Smooth muscle cell (in vitro differentiated cells): ENCODE data around the gene ISM2. TPM values are rescaled to one million over a fixed set of nuclear protein-coding genes. Genes with fewer than 3 reads are reported as not detected.

Source experiments
- DNase-seq: peaks from one replicate; lab custom pipeline; 2025; ENCODE audit not compliant: unreplicated experiment; lab: John Stamatoyannopoulos, UW
- H2AFZ ChIP-seq: fragments of 200-600 bp; sonication (generic); 2 replicates; pipeline ENCODE4 v1.6.0; 2016; ENCODE audit warnings: antibody characterized with exemption, low read depth, mild to moderate bottlenecking
- H3F3A ChIP-seq: fragments of 200-600 bp; sonication (generic); 2 replicates; pipeline ENCODE4 v1.6.0; 2017; ENCODE audit warnings: antibody characterized with exemption, low read depth
- H3K27ac ChIP-seq: fragments of 200-600 bp; sonication (generic); 2 replicates; pipeline ENCODE4 v1.5.1; 2016; ENCODE audit warnings: low read depth, mild to moderate bottlenecking
- H3K27me3 ChIP-seq: fragments of 200-600 bp; sonication (generic); 2 replicates; pipeline ENCODE4 v1.6.1; 2016; ENCODE audit warnings: low read depth, mild to moderate bottlenecking
- H3K36me3 ChIP-seq: fragments of 200-600 bp; sonication (generic); 2 replicates; pipeline ENCODE4 v1.5.1; 2016; ENCODE audit warnings: low read depth
- H3K4me1 ChIP-seq: fragments of 200-600 bp; sonication (generic); 2 replicates; pipeline ENCODE4 v1.5.1; 2016; ENCODE audit warnings: low read depth
- H3K4me2 ChIP-seq: fragments of 200-600 bp; sonication (generic); 2 replicates; pipeline ENCODE4 v1.6.0; 2016; ENCODE audit warnings: mild to moderate bottlenecking
- H3K4me3 ChIP-seq: fragments of 200-600 bp; sonication (generic); 2 replicates; pipeline ENCODE4 v1.5.1; 2016; ENCODE audit warnings: mild to moderate bottlenecking
- H3K79me2 ChIP-seq: fragments of 200-600 bp; sonication (generic); 2 replicates; pipeline ENCODE4 v1.6.0; 2016; ENCODE audit warnings: low read depth, mild to moderate bottlenecking
- H3K9ac ChIP-seq: fragments of 200-600 bp; sonication (generic); 2 replicates; pipeline ENCODE4 v1.6.0; 2016; ENCODE audit warnings: low read depth
- H3K9me3 ChIP-seq: fragments of 200-600 bp; sonication (generic); replicated peaks from 2 replicates; pipeline ENCODE4 v1.5.1; 2016; ENCODE audit warnings: low read depth
- H4K20me1 ChIP-seq: fragments of 200-600 bp; sonication (generic); 2 replicates; pipeline ENCODE4 v1.6.0; 2016; ENCODE audit warnings: low read depth
- WGBS: methylation state at CpG from one replicate; pipeline ENCODE4 v1.1.7; 2016; ENCODE audit warnings: low lambda C conversion rate; 5-methylcytosine and 5-hydroxymethylcytosine counted together
- polyA plus RNA-seq: library from polyadenylated mRNA; unstranded; fragments of >200 nt; fragmentation: Nextera tagmentation; extraction: Ambion mirVana; gene quantifications from 2 replicates; pipeline ENCODE4 v1.2.1, GENCODE V29; 2016
- small RNA-seq: library from RNA; depleted of rRNA; stranded (forward); fragments of <200 nt; gene quantifications from one replicate; pipeline ENCODE3, GENCODE V24; 2014
- total RNA-seq: library from RNA; depleted of rRNA; stranded (reverse); fragments of >200 nt; gene quantifications from 2 replicates; pipeline ENCODE4 v1.2.3, GENCODE V29; 2014
- TF ChIP-seq, protein P1 (sequence below): fragments of 200-600 bp; sonication (generic); IDR thresholded peaks from 2 replicates; pipeline ENCODE4 v1.5.1; 2017; ENCODE audit warnings: borderline replicate concordance, mild to moderate bottlenecking, antibody characterized with exemption; ENCODE audit not compliant: insufficient read depth, poor library complexity, severe bottlenecking

Gene ISM2
- total and polyA plus RNA-seq, 2 experiments from 2014 or later, result 0.78 to 2.7 TPM

DNA sequence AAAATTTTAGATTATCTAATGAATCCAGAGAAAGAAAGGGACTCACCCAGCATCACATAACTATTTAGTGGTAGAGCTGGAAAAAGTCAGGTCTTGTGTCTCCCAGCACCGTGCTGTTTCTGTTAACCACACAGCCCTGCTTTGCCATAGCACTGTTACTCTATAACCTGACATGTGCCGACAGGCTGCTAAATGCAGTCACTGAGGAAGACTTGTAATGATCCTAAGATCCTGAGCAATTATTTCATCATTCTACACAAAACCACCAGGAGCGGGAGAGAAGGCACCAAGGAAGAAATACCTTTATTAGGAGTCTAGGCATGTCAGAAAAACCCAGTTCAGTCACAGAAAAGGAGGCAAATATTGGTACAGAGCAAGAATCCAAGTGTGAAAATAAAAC, 72.2 kb downstream of the ISM2 start:
- Histone ChIP-seq H3K27ac (no peak overlapping the region), H3K9ac (no peak overlapping the region), H3K9me3 (no peaks in the 10 kb centered on the region), H3K4me2 (no peak overlapping the region), H2AFZ (no peak overlapping the region), H3K4me3 (no peak overlapping the region), H4K20me1 (no peaks in the 10 kb centered on the region), H3F3A (no peaks in the 10 kb centered on the region), H3K27me3 (no peaks in the 10 kb centered on the region), H3K4me1 (no peaks in the 10 kb centered on the region), H3K79me2 (no peaks in the 10 kb centered on the region), H3K36me3 (peaks cover 32% of the 10 kb centered on the region)
- TF ChIP-seq, protein P1, sequence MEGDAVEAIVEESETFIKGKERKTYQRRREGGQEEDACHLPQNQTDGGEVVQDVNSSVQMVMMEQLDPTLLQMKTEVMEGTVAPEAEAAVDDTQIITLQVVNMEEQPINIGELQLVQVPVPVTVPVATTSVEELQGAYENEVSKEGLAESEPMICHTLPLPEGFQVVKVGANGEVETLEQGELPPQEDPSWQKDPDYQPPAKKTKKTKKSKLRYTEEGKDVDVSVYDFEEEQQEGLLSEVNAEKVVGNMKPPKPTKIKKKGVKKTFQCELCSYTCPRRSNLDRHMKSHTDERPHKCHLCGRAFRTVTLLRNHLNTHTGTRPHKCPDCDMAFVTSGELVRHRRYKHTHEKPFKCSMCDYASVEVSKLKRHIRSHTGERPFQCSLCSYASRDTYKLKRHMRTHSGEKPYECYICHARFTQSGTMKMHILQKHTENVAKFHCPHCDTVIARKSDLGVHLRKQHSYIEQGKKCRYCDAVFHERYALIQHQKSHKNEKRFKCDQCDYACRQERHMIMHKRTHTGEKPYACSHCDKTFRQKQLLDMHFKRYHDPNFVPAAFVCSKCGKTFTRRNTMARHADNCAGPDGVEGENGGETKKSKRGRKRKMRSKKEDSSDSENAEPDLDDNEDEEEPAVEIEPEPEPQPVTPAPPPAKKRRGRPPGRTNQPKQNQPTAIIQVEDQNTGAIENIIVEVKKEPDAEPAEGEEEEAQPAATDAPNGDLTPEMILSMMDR, result no peak
- no peak for DNase-seq
- 93% methylated on average over 3 of the region's 3 CpGs for WGBS

DNA sequence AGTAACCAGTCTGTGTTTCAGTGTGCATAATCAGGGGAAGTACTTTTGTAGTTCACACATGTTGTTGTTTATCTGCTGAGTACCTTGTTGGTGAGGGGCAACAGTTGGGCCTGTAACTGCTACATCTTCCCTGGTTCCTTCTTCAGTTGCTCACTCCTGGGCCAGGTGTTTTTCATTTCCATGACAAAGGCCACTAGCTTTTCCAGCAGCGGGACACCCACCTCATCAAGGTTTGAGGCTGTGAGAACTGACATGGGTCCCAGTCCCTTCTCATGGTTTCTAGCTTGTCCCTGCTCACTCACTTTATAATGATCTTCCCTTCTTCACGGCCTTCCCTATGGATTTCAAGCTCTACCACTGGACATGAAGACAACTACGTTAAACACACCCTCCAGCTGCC, 73.8 kb downstream of the ISM2 start:
- DNase-seq, result no peak
- Histone ChIP-seq H3K27me3 (no peaks in the 10 kb centered on the region), H4K20me1 (no peaks in the 10 kb centered on the region), H2AFZ (no peak overlapping the region), H3K36me3 (peaks cover 30% of the 10 kb centered on the region), H3K79me2 (no peaks in the 10 kb centered on the region), H3K4me2 (no peak overlapping the region), H3K4me3 (no peak overlapping the region), H3K27ac (no peak overlapping the region), H3K9me3 (no peaks in the 10 kb centered on the region), H3K4me1 (no peaks in the 10 kb centered on the region), H3F3A (no peaks in the 10 kb centered on the region), H3K9ac (no peak overlapping the region)
- WGBS, result 88% methylated on average over 3 of the region's 3 CpGs
- TF ChIP-seq, protein P1, result no peak

Small RNA genes lying within 50 kb of the gene (small RNA-seq; reads per million reads assigned to genes)
- gene RF00404 (not detected), gene RN7SL587P (0.21 reads per million)

Other genes with a start within 250 kb of the ISM2 start
- not detected in 2 replicates for gene NGB, start 227.6 kb downstream of the ISM2 start, total RNA-seq
- not detected in 2 replicates for gene NGB, start 227.6 kb downstream of the ISM2 start, polyA plus RNA-seq
- gene POMT2, start 177.9 kb downstream of the ISM2 start, total RNA-seq, result 15.9 and 22.5 TPM in 2 replicates
- gene POMT2, start 177.9 kb downstream of the ISM2 start, polyA plus RNA-seq, result 39.8 and 52.8 TPM in 2 replicates
- gene GSTZ1, start 177.8 kb downstream of the ISM2 start, total RNA-seq, result 15.1 and 29.1 TPM in 2 replicates
- gene GSTZ1, start 177.8 kb downstream of the ISM2 start, polyA plus RNA-seq, result 17.0 and 26.9 TPM in 2 replicates
- 12.2 and 16.0 TPM in 2 replicates for gene TMED8, start 121.7 kb downstream of the ISM2 start, total RNA-seq
- gene TMED8, start 121.7 kb downstream of the ISM2 start, polyA plus RNA-seq, result 3.9 and 4.5 TPM in 2 replicates
- 1.1 TPM in 2 replicates for gene SAMD15, start 121.4 kb downstream of the ISM2 start, total RNA-seq
- gene SAMD15, start 121.4 kb downstream of the ISM2 start, polyA plus RNA-seq, result 0.49 TPM in 1 of 2 replicates, not detected in the other
- 0.36 and 0.49 TPM in 2 replicates for gene NOXRED1, start 75.3 kb downstream of the ISM2 start, total RNA-seq
- 0.14 and 0.33 TPM in 2 replicates for gene NOXRED1, start 75.3 kb downstream of the ISM2 start, polyA plus RNA-seq
- 32.6 and 55.5 TPM in 2 replicates for gene VIPAS39, start 41.2 kb downstream of the ISM2 start, total RNA-seq
- gene VIPAS39, start 41.2 kb downstream of the ISM2 start, polyA plus RNA-seq, result 12.3 and 19.7 TPM in 2 replicates
- 57.6 and 88.5 TPM in 2 replicates for gene AHSA1, start 40.7 kb downstream of the ISM2 start, total RNA-seq
- 92.8 and 94.6 TPM in 2 replicates for gene AHSA1, start 40.7 kb downstream of the ISM2 start, polyA plus RNA-seq
- gene SPTLC2, start 117.8 kb upstream of the ISM2 start, total RNA-seq, result 24.8 and 36.2 TPM in 2 replicates
- gene SPTLC2, start 117.8 kb upstream of the ISM2 start, polyA plus RNA-seq, result 21.8 and 23.4 TPM in 2 replicates
- gene ALKBH1, start 209.2 kb upstream of the ISM2 start, total RNA-seq, result 15.0 and 18.7 TPM in 2 replicates
- gene ALKBH1, start 209.2 kb upstream of the ISM2 start, polyA plus RNA-seq, result 11.3 and 12.9 TPM in 2 replicates
- gene SLIRP, start 209.3 kb upstream of the ISM2 start, total RNA-seq, result 655 and 735 TPM in 2 replicates
- gene SLIRP, start 209.3 kb upstream of the ISM2 start, polyA plus RNA-seq, result 577 and 681 TPM in 2 replicates